PFSK-1 (cell line): Measurements from ENCODE around the gene TRPM2.

Experiments used
- FOXP2 ChIP-seq: optimal IDR thresholded peaks from 2 replicates; pipeline ENCODE3; 2011; ENCODE audit warnings: borderline replicate concordance, control low read depth, inconsistent platforms; ENCODE audit not compliant: insufficient read depth; ENCODE audit errors: extremely low read length, extremely low read depth
- POLR2AphosphoS5 ChIP-seq: IDR thresholded peaks from 2 replicates; pipeline ENCODE4 v1.6.1; 2012; ENCODE audit warnings: low read depth, mild to moderate bottlenecking, control low read depth, low read length, moderate library complexity
- REST ChIP-seq, 2 experiments: IDR thresholded peaks; 2 replicates each; pipeline versions ENCODE4 v1.6.1 to v1.8.0; 2011 to 2012; ENCODE audit warnings: low read depth in 2 of 2, low read length in 2 of 2, control low read depth in 1 of 2, inconsistent platforms in 1 of 2, mild to moderate bottlenecking in 1 of 2, moderate library complexity in 1 of 2; ENCODE audit not compliant: insufficient read depth in 1 of 2
- SIN3A ChIP-seq: IDR thresholded peaks from 2 replicates; pipeline ENCODE4 v1.6.1; 2012; ENCODE audit warnings: mild to moderate bottlenecking, low read length, moderate library complexity, borderline replicate concordance; ENCODE audit not compliant: insufficient read depth
- TAF1 ChIP-seq: IDR thresholded peaks from 2 replicates; pipeline ENCODE4 v1.6.1; 2012; ENCODE audit warnings: low read length, control low read depth, borderline replicate concordance; ENCODE audit not compliant: insufficient read depth

Gene TRPM2

GRCh38 chr21:44382536-44382935, 29.1 kb downstream of the TRPM2 start:
- TF ChIP-seq FOXP2 (no peak), POLR2AphosphoS5 (no peak), TAF1 (no peak), REST (IDR thresholded peaks at IDR 0.05; ENCODE audit: insufficient read depth in 1 of 2, low read depth in 2 of 2, low read length in 2 of 2) (no peak), SIN3A (no peak)

- TF ChIP-seq TAF1, result no peak
- no peak for TF ChIP-seq FOXP2
- TF ChIP-seq SIN3A, result no peak
- no peak for TF ChIP-seq REST (IDR thresholded peaks at IDR 0.05; ENCODE audit: insufficient read depth in 1 of 2, low read depth in 2 of 2, low read length in 2 of 2)
- TF ChIP-seq POLR2AphosphoS5, result no peak
Measured at GRCh38 chr21:44383216-44383615, 29.8 kb downstream of the TRPM2 start.

- TF ChIP-seq REST (IDR thresholded peaks at IDR 0.05; ENCODE audit: insufficient read depth in 1 of 2, low read depth in 2 of 2, low read length in 2 of 2), result no peak
- no peak for TF ChIP-seq SIN3A
- TF ChIP-seq TAF1, result no peak
- no peak for TF ChIP-seq FOXP2
- TF ChIP-seq POLR2AphosphoS5, result no peak
Measured at GRCh38 chr21:44384968-44385367, 31.5 kb downstream of the TRPM2 start.

- TF ChIP-seq TAF1 (no peak), REST (IDR thresholded peaks at IDR 0.05; ENCODE audit: insufficient read depth in 1 of 2, low read depth in 2 of 2, low read length in 2 of 2) (no peak), FOXP2 (no peak), SIN3A (no peak), POLR2AphosphoS5 (no peak)
Measured at GRCh38 chr21:44389335-44389734, 35.9 kb downstream of the TRPM2 start.

GRCh38 chr21:44390886-44391285, 37.5 kb downstream of the TRPM2 start:
- TF ChIP-seq TAF1 (no peak), POLR2AphosphoS5 (no peak), FOXP2 (no peak), SIN3A (no peak), REST (IDR thresholded peaks at IDR 0.05; ENCODE audit: insufficient read depth in 1 of 2, low read depth in 2 of 2, low read length in 2 of 2) (no peak)
